ENCODE results near the gene SNX9.

SNX9 gene

GRCh38 chr6:157800420-157801237 is 22.4 kb upstream of the SNX9 start:
- no peak for DNase-seq

GRCh38 chr6:157804448-157805327 is 18.4 kb upstream of the SNX9 start:
- no peak for DNase-seq

- DNase-seq: no peak
Observed at GRCh38 chr6:157806131-157806855, 16.8 kb upstream of the SNX9 start.

- no peak for DNase-seq
Observed at GRCh38 chr6:157806856-157807215, 16.2 kb upstream of the SNX9 start.

GRCh38 chr6:157808405-157808950 is 14.6 kb upstream of the SNX9 start:
- no peak for DNase-seq

- DNase-seq: no peak
Observed at GRCh38 chr6:157809613-157810012, 13.4 kb upstream of the SNX9 start.

- no peak for DNase-seq
Observed at GRCh38 chr6:157811137-157811475, 11.9 kb upstream of the SNX9 start.

- no peak for DNase-seq
Observed at GRCh38 chr6:157811476-157812173, 11.4 kb upstream of the SNX9 start.

GRCh38 chr6:157812425-157813171 is 10.4 kb upstream of the SNX9 start:
- no peak for DNase-seq

GRCh38 chr6:157813191-157813590 is 9.9 kb upstream of the SNX9 start:
- no peak for DNase-seq

GRCh38 chr6:157813750-157814455 is 9.1 kb upstream of the SNX9 start:
- no peak for DNase-seq

- no peak for DNase-seq
Observed at GRCh38 chr6:157814883-157815282, 8.2 kb upstream of the SNX9 start.

GRCh38 chr6:157821342-157822033 is 1.6 kb upstream of the SNX9 start:
- DNase-seq: no peak

- peak; percentile 80 for DNase-seq
Observed at GRCh38 chr6:157822245-157823000, 623 bp upstream of the SNX9 start.

- DNase-seq: peak; percentile 79
Observed at GRCh38 chr6:157823528-157824370, 703 bp downstream of the SNX9 start.

- no peak for DNase-seq
Observed at GRCh38 chr6:157825243-157825904, 2.3 kb downstream of the SNX9 start.

- DNase-seq: no peak
Observed at GRCh38 chr6:157830354-157831017, 7.4 kb downstream of the SNX9 start.
